Kidney (tissue), 14 donors: ENCODE data around the gene ATP5MC2. TPM values are rescaled to one million over a fixed set of nuclear protein-coding genes. Genes with fewer than 3 reads are reported as not detected.
"Not testable (repeated sequence)": the region's sequence is repeated elsewhere in the genome, so short reads cannot be mapped to it uniquely, and the experiment has no call there.

Experiments used
- DNase-seq, 5 donors: peaks; one replicate each; pipeline ENCODE4 v3.0.0-alpha.2; 2013 to 2020
- FAIRE-seq: peaks from 2 replicates; lab custom pipeline; 2012; peaks lifted over from hg19 to GRCh38; lab: Jason Lieb, UNC
- H3K27ac ChIP-seq, 2 donors: one replicate each; pipeline ENCODE4 v1.7.0; 2013; ENCODE audit warnings: low read depth in 2 of 2, low read length in 2 of 2, inconsistent platforms in 1 of 2
- H3K27me3 ChIP-seq: one replicate; pipeline ENCODE4 v1.7.1; 2013; ENCODE audit warnings: low read length, inconsistent platforms; ENCODE audit not compliant: control insufficient read depth, insufficient read depth
- H3K36me3 ChIP-seq, 3 donors: one replicate each; pipeline versions ENCODE4 v1.7.0 to v1.7.1; 2013; ENCODE audit warnings: low read length in 3 of 3, control low read depth in 1 of 3, inconsistent platforms in 1 of 3; ENCODE audit not compliant: insufficient read depth in 3 of 3, control insufficient read depth in 2 of 3
- H3K4me1 ChIP-seq, 3 donors: one replicate each; pipeline versions ENCODE4 v1.7.0 to v1.7.1; 2013; ENCODE audit warnings: low read length in 3 of 3, inconsistent platforms in 1 of 3, low read depth in 1 of 3; ENCODE audit not compliant: control insufficient read depth in 2 of 3, insufficient read depth in 2 of 3
- H3K4me3 ChIP-seq, 3 donors: one replicate each; pipeline versions ENCODE4 v1.7.0 to v1.8.1; 2013; ENCODE audit warnings: low read length in 3 of 3, control low read depth in 1 of 3, inconsistent platforms in 1 of 3
- H3K9ac ChIP-seq, 3 donors: one replicate each; pipeline versions ENCODE4 v1.7.0 to v1.7.1; 2013; ENCODE audit warnings: low read length in 3 of 3, control low read depth in 1 of 3, inconsistent platforms in 1 of 3
- H3K9me3 ChIP-seq, 3 donors: one replicate each; pipeline versions ENCODE4 v1.7.0 to v1.7.1; 2013; ENCODE audit warnings: low read length in 3 of 3, control low read depth in 1 of 3, inconsistent platforms in 1 of 3; ENCODE audit not compliant: control insufficient read depth in 2 of 3, insufficient read depth in 1 of 3
- CTCF ChIP-seq: IDR thresholded peaks from 3 replicates; pipeline ENCODE4 v1.5.1; 2012; ENCODE audit warnings: mild to moderate bottlenecking, moderate library complexity, borderline replicate concordance; ENCODE audit not compliant: insufficient read depth; ENCODE audit errors: extremely low read depth
- intact Hi-C: fragments of 100-400 bp; cut with DNase I; formaldehyde crosslinking; loops from one replicate; pipeline ENCODE4 v1.11.1; 2022
- polyA plus RNA-seq: library from polyadenylated mRNA; stranded (reverse); fragments of 350-450 nt; fragmentation: Illumina TruSeq; extraction: RNeasy Lipid Tissue Mini Kit (QIAGEN cat#74804); gene quantifications from one replicate; pipeline ENCODE4 v1.2.3, GENCODE V29; 2014; ENCODE audit warnings: low read depth, low replicate concordance; ENCODE audit not compliant: insufficient read depth
- total RNA-seq: library from RNA; stranded (reverse); fragmentation: NEBNext Ultra II Directional; extraction: Animal tissue kit (Norgen Biotek cat#: 25700); gene quantifications from one replicate; pipeline ENCODE4 v1.2.1, GENCODE V29; 2021
- donor health status: control.
- donor health status: control.
- donor health status: control.
- donor health status: control.
- donor health status: control.
- donor health status: DM: yes; HTN: yes; CAD: no.
- donor health status: Normal renal cell carcinoma (clear cell type).

Gene ATP5MC2
- total and polyA plus RNA-seq, 2 donors from 2014 or later: 271 to 939 TPM

- FAIRE-seq: no peak
These were observed 8.9 kb upstream of the ATP5MC2 start for GRCh38 chr12:53684654-53685220.

GRCh38 chr12:53683983-53684382, 8.1 kb upstream of the ATP5MC2 start:
- DNase-seq (no peak), FAIRE-seq (no peak)
- Histone ChIP-seq H3K27me3 (no peaks in the 10 kb centered on the region), H3K36me3 (no peaks in the 10 kb centered on the region), H3K9me3 (no peaks in the 10 kb centered on the region), H3K4me1 (peaks cover 0 to 4% (median 0%) of the 10 kb centered on the region in 3 donors), H3K9ac (no peak overlapping the region), H3K4me3 (no peak overlapping the region), H3K27ac (no peak overlapping the region)
- intact Hi-C loops: no loop called here
- no peak for TF ChIP-seq CTCF

More at GRCh38 chr12:53684654-53685220, 8.9 kb upstream of the ATP5MC2 start:
- Histone ChIP-seq H3K36me3 (no peaks in the 10 kb centered on the region), H3K9me3 (no peaks in the 10 kb centered on the region), H3K9ac (no peak overlapping the region), H3K4me3 (no peak overlapping the region), H3K27ac (no peak overlapping the region), H3K27me3 (no peaks in the 10 kb centered on the region), H3K4me1 (no peaks in the 10 kb centered on the region)
- intact Hi-C loops: no loop called here
- TF ChIP-seq CTCF: no peak
- no peak for DNase-seq

- H3K9ac ChIP-seq: no peak overlapping the region
- DNase-seq: no peak
- H3K36me3 ChIP-seq: no peaks in the 10 kb centered on the region
- H3K27ac ChIP-seq: no peak overlapping the region
- no peaks in the 10 kb centered on the region for H3K9me3 ChIP-seq
- no peak for FAIRE-seq
- H3K27me3 ChIP-seq: no peaks in the 10 kb centered on the region
- H3K4me1 ChIP-seq: peaks cover 0 to 4% (median 0%) of the 10 kb centered on the region in 3 donors
- no peak for TF ChIP-seq CTCF
- H3K4me3 ChIP-seq: no peak overlapping the region
- intact Hi-C loops: no loop called here
These were observed 7.6 kb upstream of the ATP5MC2 start for GRCh38 chr12:53683494-53683893.

- DNase-seq, H3K4me1 ChIP-seq, H3K9ac ChIP-seq, H3K4me3 ChIP-seq, FAIRE-seq, H3K9me3 ChIP-seq, H3K27me3 ChIP-seq, H3K27ac ChIP-seq, H3K36me3 ChIP-seq, intact Hi-C loops: not testable (repeated sequence)
These were observed 4.2 kb upstream of the ATP5MC2 start for GRCh38 chr12:53680061-53680460.
